GM21360 (cell line): ENCODE measurements around the gene HSF2BP.
"Not testable (repeated sequence)": the region's sequence is repeated elsewhere in the genome, so short reads cannot be mapped to it uniquely, and the experiment has no call there.

ENCODE experiments used
- ATAC-seq: cut with Tn5 transposase; IDR thresholded peaks from one replicate; pipeline ENCODE4 v1.9.1; 2021; ENCODE audit warnings: mild to moderate bottlenecking, moderate library complexity; ENCODE audit not compliant: unreplicated experiment

The HSF2BP gene

DNA sequence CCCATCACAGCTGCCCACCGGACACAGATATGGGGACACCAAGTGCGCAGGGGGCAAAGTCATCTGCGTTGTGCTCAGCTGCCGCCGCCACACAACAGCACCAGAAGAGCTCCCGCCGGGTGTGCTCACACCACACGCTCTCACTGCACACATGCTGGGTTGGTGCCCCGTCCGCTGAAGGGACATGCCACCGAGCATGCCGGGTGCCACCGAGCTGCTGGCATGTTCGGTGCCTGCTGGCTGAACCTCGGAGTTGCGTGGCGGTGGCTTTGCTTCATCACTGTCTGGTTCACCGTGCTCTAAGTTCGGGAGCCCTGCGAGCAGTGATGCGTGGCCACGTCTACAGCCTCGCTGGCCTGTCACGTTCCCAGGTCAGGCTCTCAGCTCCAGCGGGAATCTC lies 174.3 kb downstream of the HSF2BP start:
- not testable (repeated sequence) for ATAC-seq

DNA sequence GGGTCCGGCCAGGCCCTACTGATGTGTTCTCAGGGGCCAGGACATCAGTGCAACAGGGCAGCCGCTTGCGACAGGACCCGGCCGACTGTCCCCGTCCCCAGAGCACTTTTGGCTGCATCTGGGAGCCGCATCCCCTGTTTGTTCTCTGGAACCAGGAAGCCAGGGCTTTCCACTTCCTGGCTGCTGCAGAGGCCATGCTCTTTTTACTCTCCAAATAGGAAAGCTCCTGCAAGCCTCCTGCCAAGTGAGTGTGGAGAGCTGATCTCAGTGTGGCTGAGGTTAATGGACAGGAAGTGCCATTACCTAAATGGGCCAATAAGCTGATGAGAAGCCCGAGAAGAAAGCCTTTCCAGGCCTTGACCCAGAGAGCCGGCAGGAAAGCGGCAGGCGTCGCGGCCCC lies 180.1 kb downstream of the HSF2BP start:
- not testable (repeated sequence) for ATAC-seq
